NCI-H510A (cell line): ENCODE data around the gene NAXE.
"Not testable (repeated sequence)": the region's sequence is repeated elsewhere in the genome, so short reads cannot be mapped to it uniquely, and the experiment has no call there.

Experiments used
- DNase-seq: peaks from one replicate; lab custom pipeline; 2025; lab: John Stamatoyannopoulos, UW

Gene NAXE

DNA sequence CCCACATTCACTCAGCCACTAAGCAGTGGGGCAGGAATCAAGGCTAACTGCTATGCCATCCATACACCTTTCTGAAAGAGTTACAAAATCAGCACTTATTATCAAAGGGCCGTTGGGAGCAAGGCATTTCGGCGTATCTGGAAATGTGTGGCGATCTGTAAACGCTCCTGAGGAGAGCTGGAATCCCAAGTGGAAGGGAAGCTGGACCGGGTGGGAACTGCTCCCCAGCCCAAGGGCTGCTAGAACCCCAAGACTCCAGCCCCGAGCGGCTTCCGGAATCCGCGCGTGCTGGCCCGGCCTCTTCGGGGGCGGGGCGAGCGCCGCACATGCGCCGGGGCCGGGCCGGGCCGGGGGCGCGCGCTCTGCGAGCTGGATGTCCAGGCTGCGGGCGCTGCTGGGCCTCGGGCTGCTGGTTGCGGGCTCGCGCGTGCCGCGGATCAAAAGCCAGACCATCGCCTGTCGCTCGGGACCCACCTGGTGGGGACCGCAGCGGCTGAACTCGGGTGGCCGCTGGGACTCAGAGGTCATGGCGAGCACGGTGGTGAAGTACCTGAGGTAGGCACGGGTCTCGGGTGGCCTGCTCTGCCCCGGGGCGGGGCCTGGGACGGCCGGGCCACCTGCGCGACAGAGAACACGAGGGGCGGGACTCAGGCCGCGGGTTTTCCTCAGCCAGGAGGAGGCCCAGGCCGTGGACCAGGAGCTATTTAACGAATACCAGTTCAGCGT is at the start of gene NAXE:
TSS of gene NAXE (plus strand) at position 345 of the 726 bp plus-strand sequence. CDS start at position 374, 29 bp downstream.
- DNase-seq, result peak; percentile 87

DNA sequence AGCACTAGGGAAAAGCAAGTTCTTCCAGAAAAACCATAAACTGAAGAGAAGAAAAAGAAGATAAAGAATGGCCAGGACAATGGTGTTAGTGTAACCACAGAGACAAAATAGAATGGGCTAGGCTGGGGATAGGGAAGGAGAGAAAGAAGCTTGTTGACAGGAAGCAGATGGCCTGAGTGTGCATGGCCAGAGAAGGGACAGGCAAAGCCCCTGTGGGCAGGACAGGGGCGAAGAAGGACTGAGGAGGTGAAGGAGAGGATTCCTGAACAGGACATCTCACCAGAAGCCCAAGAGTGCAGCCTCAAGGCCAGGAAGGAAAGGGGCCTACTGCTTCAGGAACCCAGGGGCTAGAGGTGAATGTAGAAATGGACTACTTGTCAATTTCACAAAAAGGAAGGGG is 48.5 kb upstream of the NAXE start:
- DNase-seq, result no peak

DNA sequence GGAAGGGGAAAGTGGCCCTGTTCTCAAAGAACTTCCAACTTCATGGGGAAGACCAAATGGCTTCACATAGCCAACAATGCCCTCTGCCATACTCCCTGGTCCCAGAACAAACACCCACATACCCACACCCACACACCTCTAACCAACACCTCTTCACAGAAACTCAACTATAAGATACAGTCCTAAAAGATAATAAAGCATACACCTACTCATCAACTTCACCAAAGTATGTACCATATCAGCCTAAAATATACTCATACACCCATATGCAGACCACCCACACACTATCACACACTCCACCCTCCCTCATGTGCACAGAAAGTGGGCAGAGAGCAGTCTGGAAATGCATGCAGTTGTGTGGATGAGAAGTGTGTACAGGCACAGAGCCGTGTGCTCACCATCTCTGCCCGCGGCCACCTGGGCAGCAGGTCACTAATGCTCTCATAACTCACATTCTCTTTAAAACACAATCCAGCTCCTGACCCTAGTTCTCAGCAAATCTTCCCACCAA is 46.9 kb upstream of the NAXE start:
- no peak for DNase-seq

DNA sequence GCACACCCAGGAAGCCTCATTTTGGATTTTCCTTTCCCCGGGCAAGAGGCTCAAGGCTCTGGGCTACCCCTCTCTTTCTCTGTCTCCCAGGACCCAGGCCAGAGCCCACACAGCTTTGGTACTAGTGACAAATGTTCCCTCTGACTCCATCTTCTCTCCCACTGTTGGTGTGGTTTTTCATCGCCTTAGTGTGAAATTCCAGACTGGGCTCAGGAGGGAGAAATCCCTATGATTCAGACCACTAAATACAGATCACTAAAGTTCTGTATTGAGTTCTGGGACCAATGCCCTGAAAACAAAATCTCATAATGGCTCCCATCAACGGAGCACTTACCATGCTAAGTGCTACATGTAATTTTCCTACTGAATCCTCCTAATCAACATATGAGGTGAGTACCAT is 45.3 kb upstream of the NAXE start:
- DNase-seq, result no peak

DNA sequence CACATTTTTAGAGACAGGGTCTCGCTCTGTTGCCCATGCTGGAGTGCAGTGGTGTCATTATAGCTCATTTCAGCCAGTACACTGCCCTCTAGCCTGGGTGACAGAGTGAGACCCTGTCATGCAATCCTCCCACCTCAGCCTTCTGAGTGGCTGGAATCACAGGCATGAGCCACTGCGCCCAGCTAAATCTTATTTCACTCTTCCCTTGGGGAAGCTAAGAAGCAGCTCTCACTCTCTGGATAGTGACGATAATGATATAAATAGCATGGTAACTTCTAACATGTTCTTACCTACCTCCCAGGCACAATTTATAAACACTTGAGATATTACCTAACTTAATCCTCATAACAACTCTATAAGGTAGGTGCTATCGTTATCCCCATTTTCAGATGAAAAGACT is 44.1 kb upstream of the NAXE start:
- DNase-seq, result no peak

DNA sequence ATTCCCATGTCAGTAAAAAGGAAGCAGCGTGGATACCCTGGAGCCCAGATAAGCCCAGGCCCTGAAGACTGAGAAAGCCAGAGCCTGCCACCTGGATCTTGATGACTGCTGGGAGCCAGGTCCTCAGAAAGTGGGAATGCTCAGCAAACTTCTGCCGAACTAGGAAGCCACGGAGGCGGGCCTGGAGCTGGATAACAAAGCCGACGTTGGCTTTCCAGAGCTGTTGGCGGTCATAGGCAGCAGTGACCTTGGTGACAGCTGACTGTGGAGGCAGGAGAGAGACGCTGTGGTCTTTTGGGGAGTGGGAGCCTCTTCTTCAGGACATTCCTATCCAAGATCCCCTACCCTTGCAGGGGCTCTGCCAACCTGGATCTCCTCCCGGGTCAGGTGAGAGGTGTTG is 43.6 kb upstream of the NAXE start:
- no peak for DNase-seq

DNA sequence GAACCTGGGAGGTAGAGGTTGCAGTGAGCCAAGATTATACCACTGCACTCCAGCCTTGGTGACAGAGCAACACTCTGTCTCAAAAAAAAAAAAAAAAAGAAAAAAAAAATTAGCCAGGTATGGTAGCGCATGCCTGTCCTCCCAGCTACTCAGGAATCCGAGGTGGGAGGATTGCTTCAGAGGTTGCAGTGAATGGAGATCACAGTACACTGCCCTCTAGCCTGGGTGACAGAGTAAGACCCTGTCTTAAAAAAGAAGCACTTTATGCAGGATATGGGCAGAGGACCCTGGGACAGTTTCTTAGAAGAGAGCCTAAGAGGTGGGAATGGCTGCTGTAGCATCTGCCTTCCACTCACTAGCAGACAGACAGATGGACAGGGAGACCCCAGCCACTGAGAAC is 42.2 kb upstream of the NAXE start:
- DNase-seq, result no peak

DNA sequence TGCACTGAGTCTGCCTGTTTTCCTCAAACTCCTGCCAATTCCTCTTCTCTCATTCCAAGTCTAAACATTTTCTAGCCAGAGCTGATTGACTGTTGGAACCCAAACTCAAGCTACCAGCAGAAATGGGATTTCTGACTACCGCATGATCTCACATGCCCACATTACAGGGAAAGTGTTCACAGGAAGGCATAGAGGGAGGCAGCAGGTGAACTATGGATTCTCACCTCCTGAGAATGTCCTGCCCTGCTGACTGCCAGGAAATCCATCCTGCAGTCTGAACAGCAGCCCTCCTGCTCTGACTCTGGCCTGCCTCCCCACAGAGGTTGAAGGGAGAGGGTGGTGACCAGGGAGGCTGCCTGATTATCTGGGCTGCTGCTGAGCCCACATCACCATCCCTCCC is 41.7 kb upstream of the NAXE start:
- no peak for DNase-seq

DNA sequence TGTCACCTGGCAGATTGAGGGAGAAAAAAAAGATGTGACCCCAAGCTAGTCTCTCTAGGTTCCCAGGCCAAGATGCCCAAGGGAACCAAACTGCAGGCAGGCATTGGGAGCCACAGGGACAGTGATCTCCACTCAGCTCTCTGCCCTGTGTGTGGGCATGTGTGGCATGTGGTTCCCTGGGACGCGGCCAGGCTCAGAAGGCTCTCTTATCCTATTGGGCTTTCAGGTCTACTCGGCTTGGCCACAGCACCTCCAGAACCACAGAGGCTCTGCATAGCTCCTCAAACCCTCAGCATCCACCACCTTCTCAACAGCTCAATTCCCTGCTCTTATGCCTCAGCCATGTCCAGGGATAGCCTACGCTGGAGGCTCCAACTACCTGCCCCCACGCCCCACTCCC is 41.2 kb upstream of the NAXE start:
- no peak for DNase-seq

DNA sequence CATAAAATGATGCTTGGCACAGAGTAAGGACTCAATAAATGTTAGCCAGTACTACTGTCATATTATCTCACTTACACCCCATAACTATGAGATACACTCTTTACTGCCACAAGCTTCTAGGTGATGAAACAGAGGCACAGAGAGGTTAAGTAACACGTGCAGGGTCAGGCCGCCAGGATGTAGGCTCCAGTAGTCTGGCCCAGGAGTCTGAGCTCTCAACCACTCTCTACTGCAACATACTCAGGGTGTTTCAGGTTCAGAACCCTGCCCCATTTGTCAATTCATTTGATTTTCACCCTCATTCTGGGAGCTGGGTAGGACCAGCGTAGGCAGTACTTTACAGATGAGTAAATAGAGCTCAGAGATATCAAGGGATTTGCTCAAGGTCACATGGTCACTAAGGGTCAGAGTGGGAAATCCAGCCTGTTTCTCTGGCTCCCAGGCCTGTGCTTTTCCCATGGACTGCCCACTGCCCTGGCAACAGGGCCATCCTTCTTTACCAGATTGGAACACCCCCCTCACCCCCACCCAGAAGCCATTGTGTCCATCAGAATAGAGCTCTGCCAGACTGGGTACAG is 40.4 kb upstream of the NAXE start:
- no peak for DNase-seq

DNA sequence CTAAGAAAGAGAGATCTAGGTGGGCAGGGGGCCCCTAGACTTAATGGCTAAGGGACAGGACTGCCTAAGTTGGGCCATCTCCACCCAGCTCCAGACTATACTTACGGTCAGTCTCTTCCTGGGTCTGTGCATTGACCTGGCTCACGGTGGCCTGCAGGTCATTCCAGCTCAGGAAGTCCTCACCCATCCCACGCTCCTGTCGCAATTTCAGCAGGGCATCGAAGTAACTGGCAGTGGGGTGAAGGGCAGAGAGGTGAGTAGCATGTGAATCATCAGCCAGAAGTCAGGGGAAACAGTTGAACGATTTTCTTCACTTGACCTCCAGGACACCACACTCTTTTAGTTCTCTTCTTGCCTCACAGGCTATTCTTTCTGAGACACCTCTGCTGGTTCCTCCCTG is 39.7 kb upstream of the NAXE start:
- DNase-seq, result no peak

DNA sequence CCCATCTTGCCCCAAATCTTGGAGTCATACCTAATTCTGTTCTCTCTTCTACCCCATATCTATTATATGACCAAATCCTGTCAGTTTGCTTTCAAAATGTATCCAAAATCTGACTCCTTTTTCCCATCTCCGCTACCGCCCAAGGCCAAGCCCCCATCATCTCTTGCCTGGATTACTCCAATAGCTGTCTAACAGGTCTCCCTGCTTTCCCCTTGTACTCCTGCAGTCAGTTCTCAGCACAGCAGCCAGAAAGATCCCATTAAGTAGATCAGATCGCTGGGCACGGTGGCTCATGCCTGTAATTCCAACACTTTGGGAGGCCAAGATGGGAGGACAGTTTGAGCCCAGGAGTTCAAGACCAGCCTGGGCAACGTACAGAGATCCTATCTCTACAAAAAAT is 39.1 kb upstream of the NAXE start:
- DNase-seq, result no peak

DNA sequence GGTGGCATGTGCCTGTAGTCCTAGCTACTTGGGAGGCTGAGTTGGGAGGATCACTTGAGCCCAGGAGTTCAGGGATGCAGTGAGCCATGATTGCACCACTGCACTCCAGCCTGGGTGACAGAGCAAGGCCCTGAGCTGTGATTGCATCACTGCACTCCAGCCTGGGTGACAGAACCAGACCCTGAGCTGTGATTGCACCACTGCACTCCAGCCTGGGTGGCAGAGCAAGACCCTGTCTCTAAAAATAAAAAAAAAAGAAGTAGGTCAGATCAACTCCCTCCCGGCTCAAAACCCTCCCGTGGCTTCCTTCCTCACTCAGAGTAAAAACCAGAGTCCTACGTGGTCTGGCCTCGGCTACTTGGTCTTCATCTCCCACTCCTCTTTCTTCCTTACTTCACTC is 38.6 kb upstream of the NAXE start:
- DNase-seq, result not testable (repeated sequence)

DNA sequence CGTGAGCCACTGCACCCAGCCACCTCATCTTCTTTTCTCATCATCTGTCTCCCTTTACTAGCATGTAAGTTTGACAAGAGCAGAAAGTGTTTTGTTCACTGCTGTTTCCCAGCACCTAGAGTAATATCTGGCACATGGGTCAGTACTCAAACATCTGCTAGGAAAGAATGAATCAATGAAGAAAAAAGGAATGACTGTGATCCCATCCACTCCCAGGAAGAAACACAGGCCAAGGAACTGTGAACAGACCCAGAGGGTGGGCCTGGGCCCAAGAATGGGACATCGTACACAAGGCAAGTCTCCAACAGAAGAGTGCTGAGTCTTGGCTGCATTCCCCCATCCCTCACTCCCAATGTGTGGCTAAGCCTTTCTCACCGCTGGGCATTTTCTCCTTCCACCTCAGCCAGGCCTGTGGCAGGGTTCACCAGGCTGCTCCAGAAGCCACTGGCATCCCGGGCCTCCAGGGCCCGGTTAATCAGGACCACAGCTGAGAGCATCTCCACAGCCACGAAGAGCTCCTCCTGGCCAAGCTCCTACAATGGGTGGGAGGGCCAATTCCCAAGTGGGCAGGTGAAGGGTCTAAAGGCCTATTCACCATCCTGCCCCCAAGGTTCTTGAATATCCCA is 37.6 kb upstream of the NAXE start:
- no peak for DNase-seq

DNA sequence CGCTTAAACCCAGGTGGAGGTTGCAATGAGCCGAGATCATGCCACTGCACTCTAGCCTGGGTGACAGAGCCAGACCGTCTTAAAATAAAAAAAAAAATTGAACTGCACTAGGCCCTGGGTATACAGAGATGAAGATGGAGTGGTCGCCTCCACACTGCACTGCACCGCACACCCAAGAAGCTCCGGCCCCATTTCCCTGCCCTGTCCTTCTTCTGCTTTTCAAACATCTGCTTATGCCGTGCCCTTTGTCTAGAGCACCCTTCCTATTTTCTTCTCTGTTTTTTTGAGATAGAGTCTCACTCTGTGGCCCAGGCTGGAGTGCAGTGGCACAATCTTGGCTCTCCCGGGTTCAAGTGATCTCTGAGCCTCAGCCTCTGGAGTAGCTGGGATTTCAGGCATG is 36.6 kb upstream of the NAXE start:
- DNase-seq, result no peak

DNA sequence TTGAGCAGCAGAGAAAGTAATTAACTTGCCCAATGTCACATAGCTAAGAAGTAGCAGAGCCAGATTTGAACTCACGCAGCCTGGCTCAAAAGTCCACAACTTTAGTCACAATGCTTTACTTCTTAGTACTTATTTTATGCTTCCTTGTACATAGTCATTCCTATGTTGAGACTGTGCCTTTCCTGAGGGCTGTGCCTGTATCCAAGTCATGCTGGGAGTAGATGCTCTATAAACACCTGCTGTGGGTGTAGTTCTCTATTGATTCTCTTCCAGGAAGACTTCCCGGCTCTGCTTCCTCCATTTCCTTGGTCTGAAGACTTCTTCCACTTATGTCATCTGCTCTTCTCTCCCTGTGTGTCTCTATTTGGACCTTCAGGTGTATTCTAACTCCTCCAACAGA is 35.9 kb upstream of the NAXE start:
- no peak for DNase-seq

DNA sequence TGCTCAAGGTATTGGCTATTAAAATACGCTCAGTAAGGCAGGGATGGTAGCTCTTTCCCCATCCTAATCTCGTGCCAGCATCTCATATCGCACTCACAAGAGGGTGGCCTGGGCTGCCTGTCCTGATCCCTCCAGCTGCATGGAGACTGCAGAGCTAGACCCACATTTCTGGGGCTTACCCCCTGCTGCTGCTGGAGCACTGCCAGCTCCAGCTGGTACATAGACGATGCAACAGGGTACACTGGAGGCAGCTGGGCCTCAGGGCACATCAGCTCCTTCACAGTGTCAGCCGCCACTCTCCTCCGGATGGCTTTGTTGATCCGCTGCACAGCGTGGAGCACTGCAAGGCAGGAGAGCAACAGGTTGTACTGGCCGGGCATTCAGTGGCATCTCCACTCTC is 35.2 kb upstream of the NAXE start:
- DNase-seq, result peak; percentile 20

DNA sequence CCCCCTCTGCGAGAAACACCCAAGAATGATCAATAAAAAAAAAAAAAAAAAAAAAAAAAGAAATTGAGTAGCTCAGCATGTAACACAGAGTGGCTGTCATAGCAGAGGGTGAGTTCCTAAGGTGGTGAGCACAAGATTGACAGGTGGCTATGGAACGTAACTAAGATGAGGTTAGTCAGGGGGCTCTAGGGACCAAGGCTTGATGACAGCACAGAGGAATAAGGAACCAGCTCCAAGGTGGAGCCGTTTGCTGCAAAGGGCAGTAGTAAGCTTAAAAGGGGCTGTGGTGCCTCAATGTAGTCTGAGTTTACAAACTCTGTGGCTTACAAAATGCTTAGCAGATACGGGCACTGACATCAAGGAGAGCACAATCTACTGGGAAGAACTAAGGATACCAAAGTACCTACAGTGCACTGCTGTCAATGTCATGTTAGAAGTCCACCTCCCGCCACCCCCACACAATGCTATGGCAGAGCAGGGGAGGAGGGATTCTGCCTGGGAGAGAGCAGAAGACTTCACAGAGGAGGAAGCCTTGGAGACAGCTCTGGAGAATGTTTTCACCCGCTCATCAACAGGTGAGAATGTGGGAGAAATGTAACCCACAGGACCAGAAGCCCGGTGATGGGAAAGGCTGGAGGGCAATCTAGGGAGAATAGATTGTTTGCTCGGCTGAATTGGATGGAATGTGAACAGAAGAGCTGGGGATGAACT is 32.3 kb upstream of the NAXE start:
- DNase-seq, result no peak

DNA sequence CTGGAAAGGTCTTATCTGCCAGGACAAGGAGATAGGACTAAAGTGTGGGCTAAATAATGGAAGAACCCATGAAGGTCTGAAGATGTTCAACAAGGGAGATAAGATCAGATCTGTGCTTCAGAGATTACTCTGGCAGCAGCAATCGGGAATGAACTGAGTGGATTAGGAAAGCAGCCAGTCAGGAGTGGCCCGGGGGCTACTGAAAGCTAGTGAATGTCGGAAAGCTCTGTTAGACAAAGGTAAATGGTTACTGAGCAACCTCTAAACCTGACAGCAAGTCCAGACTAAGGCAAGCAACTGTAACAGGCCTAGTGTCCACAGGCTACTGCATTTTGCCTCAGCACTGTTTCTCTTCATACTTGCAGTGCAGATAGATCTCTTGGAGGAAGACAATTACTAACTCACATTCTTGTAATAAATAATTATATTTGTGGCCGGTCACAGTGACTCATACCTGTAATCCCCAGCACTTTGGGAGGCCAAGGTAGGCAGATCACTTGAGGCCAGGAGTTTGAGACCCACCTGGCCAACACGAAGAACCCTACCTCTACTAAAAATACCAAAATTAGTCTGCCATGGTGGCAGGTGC is 31.7 kb upstream of the NAXE start:
- DNase-seq, result no peak

DNA sequence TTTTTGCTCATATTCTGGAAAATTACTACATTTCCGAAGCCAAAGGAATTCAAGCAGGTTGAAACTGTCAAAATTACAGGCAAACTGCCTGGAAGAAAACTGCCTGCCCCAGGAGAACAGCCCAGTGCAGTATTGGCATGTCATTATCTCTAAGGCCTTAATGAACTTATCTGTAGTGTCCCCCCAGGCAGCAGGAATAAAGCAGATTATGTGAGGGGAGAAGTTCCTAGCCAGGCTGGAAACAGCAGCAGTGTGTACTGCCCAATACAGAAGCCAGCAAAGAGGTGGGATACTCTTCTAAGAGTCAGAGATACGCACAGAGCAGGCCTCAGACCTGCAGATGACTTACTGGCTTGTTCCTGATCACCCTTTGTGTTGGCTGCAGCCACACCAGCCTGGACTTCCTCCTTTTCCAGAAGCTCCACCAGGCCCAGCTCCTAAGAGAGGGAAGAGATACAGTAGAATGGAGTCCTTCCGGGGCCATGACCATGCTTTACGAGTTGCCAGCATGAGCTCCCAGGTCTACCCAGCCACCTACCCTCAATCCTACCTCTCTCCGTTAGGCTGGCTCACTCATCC is 30.9 kb upstream of the NAXE start:
- no peak for DNase-seq

DNA sequence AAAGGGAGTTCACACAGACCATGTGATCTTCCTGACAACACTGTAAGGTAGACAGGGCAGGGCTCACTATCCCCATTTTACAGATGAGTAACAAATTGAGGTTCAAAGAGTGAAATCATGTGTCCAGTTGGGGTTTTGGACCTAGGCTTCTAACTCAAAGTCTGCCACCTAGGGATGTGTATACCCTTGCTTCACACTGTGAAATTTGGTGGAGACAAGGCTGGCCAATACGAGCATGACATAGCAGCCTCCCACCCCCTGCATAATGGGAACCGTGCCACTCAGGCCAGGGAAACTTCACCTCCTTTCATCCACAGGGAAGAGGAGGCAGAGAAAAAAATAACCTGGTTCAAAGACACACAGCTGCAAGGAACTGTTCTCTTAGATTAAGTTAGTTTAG is 26.1 kb upstream of the NAXE start:
- no peak for DNase-seq

DNA sequence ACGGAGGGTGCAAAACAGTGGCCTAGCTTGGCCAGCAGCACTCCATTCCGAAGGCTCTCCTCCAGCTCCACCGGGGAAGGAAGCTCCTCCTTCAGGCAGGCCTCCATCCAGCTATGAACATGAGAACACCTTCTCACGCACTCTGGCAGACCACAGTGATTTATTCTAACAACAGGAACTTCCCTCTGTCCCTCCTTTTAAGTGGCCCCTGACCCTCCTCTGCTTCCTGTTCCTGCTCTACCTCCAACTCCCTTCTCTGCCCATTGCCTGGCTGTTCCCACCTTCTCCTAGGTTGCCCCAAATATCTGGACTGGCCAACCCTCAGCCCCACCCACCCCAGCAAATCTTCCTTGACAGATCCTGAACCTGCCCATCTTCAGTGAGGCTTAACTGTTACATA is 25.1 kb upstream of the NAXE start:
- DNase-seq, result no peak
